ENCODE data around the gene TMEM87B. TPM values are rescaled to one million over a fixed set of nuclear protein-coding genes. Genes with fewer than 3 reads are reported as not detected.

TMEM87B gene
- polyA plus RNA-seq, 1 donor = 37.5 TPM

DNA sequence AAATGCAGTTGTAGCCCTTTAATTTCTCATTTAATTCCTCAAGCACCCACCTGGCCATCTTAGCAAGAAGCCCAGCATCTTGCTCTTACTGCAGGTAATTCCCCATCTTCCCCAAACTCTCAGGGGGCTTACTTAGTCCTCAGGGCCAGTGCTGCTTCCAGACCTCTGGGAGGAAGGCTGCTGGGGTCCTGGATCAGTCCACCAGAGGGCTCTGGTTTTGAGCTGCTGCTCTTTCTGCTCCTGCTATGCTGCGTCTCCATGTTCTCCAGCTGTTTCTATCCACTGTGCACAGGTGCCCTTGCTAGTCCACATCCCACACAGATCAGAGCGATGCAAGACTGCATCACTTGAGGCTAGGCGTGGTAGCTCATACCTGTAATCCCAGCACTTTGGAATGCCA is 34.5 kb upstream of the TMEM87B start:
- no peak overlapping the region for H3K4me3 ChIP-seq (ENCODE audit: low read length)
- H3K9me3 ChIP-seq (ENCODE audit: control insufficient read depth, low read depth, low read length) = no peaks in the 10 kb centered on the region
- H3K36me3 ChIP-seq (ENCODE audit: control insufficient read depth, insufficient read depth, low read length) = peaks cover 16% of the 10 kb centered on the region
- peak overlapping the region; percentile 81 for H3K27ac ChIP-seq (ENCODE audit: low read length)
- no peak for DNase-seq
- no CpG with 5 or more reads among the region's 3 CpGs for WGBS (ENCODE audit: insufficient coverage, low lambda C conversion rate)
- peaks cover 31% of the 10 kb centered on the region for H3K4me1 ChIP-seq (ENCODE audit: control insufficient read depth, insufficient read depth, low read length)
- H3K27me3 ChIP-seq (ENCODE audit: control insufficient read depth, insufficient read depth, low read length) = no peaks in the 10 kb centered on the region

DNA sequence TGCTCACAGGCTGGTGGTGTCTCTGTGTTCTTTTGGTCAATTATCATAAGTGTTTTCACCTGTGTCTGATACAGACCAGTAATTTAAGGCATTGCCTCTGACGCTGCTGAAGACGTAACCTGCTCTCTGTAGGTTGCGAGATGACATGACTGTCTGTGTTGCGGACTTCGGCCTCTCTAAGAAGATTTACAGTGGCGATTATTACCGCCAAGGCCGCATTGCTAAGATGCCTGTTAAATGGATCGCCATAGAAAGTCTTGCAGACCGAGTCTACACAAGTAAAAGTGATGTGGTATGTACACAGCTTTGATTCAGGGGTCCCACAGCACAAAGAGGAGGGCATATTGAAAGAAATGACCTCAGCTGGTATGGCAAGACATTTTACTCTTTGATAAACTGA is 33.8 kb upstream of the TMEM87B start:
- no peak overlapping the region for H3K4me3 ChIP-seq (ENCODE audit: low read length)
- peak; percentile 86 to 87 for DNase-seq
- 70% methylated on average over 2 of the region's 10 CpGs for WGBS (ENCODE audit: insufficient coverage, low lambda C conversion rate)

GRCh38 chr2:112021781-112022231 is 33.3 kb upstream of the TMEM87B start:
- no peak overlapping the region for H3K4me3 ChIP-seq (ENCODE audit: low read length)
- H3K9me3 ChIP-seq (ENCODE audit: control insufficient read depth, low read depth, low read length) = no peaks in the 10 kb centered on the region
- H3K4me1 ChIP-seq (ENCODE audit: control insufficient read depth, insufficient read depth, low read length) = peaks cover 31% of the 10 kb centered on the region
- peak; percentile 42 to 72 for DNase-seq
- H3K27ac ChIP-seq (ENCODE audit: low read length) = peak overlapping the region; percentile 72
- peaks cover 16% of the 10 kb centered on the region for H3K36me3 ChIP-seq (ENCODE audit: control insufficient read depth, insufficient read depth, low read length)
- no peaks in the 10 kb centered on the region for H3K27me3 ChIP-seq (ENCODE audit: control insufficient read depth, insufficient read depth, low read length)
- no CpG with 5 or more reads among the region's 8 CpGs for WGBS (ENCODE audit: insufficient coverage, low lambda C conversion rate)

More for the DNA sequence above, 33.8 kb upstream of the TMEM87B start:
- Histone ChIP-seq H3K27ac (ENCODE audit: low read length) (peak overlapping the region; percentile 81), H3K9me3 (ENCODE audit: control insufficient read depth, low read depth, low read length) (no peaks in the 10 kb centered on the region), H3K4me1 (ENCODE audit: control insufficient read depth, insufficient read depth, low read length) (peaks cover 31% of the 10 kb centered on the region), H3K27me3 (ENCODE audit: control insufficient read depth, insufficient read depth, low read length) (no peaks in the 10 kb centered on the region), H3K36me3 (ENCODE audit: control insufficient read depth, insufficient read depth, low read length) (peaks cover 16% of the 10 kb centered on the region)

DNA sequence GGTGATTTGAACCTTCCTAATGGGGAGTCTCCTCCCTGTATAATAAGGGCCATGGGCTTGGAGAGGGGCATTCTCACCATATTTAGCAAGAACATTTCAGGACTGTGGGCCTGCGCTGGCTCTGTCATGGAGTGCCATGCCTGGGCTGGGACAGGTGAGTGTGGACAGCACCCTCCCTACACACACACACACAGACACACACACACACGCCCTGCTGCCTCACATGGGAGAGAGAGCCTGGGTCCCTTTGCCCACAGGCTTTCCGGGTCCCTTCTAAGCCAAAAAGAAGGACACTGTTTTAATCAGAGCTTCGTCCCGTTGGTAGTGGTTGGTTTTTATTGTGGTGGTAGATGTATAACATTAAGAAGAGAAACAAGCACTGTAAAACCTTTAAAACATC is 31.4 kb upstream of the TMEM87B start:
- no CpG with 5 or more reads among the region's 5 CpGs for WGBS (ENCODE audit: insufficient coverage, low lambda C conversion rate)
- Histone ChIP-seq H3K4me3 (ENCODE audit: low read length) (no peak overlapping the region), H3K9me3 (ENCODE audit: control insufficient read depth, low read depth, low read length) (no peaks in the 10 kb centered on the region), H3K4me1 (ENCODE audit: control insufficient read depth, insufficient read depth, low read length) (peaks cover 31% of the 10 kb centered on the region), H3K27ac (ENCODE audit: low read length) (no peak overlapping the region), H3K36me3 (ENCODE audit: control insufficient read depth, insufficient read depth, low read length) (peaks cover 16% of the 10 kb centered on the region), H3K27me3 (ENCODE audit: control insufficient read depth, insufficient read depth, low read length) (no peaks in the 10 kb centered on the region)
- DNase-seq = no peak

DNA sequence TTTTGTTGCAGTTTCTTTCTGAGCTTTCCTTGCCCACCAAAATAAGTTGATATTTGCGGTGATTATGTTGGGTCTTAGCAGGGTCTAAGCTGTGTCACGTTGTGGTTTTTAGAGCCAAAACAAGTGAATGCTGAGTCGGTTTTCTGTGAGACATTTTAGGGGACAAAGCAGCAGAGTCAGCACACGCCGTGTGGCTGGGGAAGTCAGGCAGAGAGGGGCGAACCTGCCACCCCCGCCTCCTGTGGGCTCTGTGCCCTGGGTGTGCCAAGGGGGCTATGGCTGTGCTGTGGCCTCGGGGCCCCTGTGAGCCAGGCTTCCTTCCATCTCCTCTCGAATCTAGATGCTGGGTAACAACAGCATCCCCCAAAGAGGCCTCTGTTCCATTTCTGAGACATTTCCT is 30.8 kb upstream of the TMEM87B start:
- H3K4me3 ChIP-seq (ENCODE audit: low read length) = no peak overlapping the region
- H3K4me1 ChIP-seq (ENCODE audit: control insufficient read depth, insufficient read depth, low read length) = peaks cover 28% of the 10 kb centered on the region
- H3K9me3 ChIP-seq (ENCODE audit: control insufficient read depth, low read depth, low read length) = no peaks in the 10 kb centered on the region
- H3K36me3 ChIP-seq (ENCODE audit: control insufficient read depth, insufficient read depth, low read length) = peaks cover 16% of the 10 kb centered on the region
- no peaks in the 10 kb centered on the region for H3K27me3 ChIP-seq (ENCODE audit: control insufficient read depth, insufficient read depth, low read length)
- no CpG with 5 or more reads among the region's 9 CpGs for WGBS (ENCODE audit: insufficient coverage, low lambda C conversion rate)
- DNase-seq = no peak
- H3K27ac ChIP-seq (ENCODE audit: low read length) = no peak overlapping the region

DNA sequence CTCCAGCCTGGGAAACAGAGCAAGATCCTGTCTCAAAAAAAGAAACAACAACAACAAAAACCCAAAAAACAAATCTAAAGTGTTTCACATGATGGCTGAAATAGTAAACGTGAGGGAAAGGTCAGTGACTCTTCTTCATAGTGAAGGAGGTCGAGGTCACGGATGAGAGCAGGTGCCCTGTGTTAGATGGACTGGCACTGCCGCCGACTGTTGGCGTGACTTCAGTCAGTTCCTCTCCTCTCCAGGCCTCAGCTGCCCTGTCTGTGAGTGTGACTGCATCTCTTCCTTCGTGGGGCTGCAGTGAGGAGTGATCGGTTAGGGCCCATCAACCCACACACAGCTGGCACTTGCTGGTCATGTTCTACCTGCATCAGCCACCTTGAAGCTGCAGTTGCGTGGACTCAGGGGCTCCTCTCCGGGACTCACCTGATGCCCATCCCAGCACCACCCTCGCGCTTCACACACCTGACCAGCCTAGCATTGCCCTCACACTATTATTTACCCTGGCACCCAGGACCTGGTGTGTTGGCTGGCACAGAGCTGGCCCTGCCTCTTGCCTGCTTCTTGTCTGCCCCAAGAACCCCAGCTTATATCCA is 30.1 kb upstream of the TMEM87B start:
- peaks cover 22% of the 10 kb centered on the region for H3K4me1 ChIP-seq (ENCODE audit: control insufficient read depth, insufficient read depth, low read length)
- H3K4me3 ChIP-seq (ENCODE audit: low read length) = no peak overlapping the region
- DNase-seq = no peak
- no CpG with 5 or more reads among the region's 12 CpGs for WGBS (ENCODE audit: insufficient coverage, low lambda C conversion rate)
- H3K9me3 ChIP-seq (ENCODE audit: control insufficient read depth, low read depth, low read length) = no peaks in the 10 kb centered on the region
- H3K36me3 ChIP-seq (ENCODE audit: control insufficient read depth, insufficient read depth, low read length) = peaks cover 16% of the 10 kb centered on the region
- H3K27me3 ChIP-seq (ENCODE audit: control insufficient read depth, insufficient read depth, low read length) = no peaks in the 10 kb centered on the region
- H3K27ac ChIP-seq (ENCODE audit: low read length) = no peak overlapping the region

- no peak overlapping the region for H3K27ac ChIP-seq (ENCODE audit: low read length)
- H3K27me3 ChIP-seq (ENCODE audit: control insufficient read depth, insufficient read depth, low read length) = no peaks in the 10 kb centered on the region
- H3K4me1 ChIP-seq (ENCODE audit: control insufficient read depth, insufficient read depth, low read length) = peaks cover 11% of the 10 kb centered on the region
- H3K4me3 ChIP-seq (ENCODE audit: low read length) = no peak overlapping the region
- WGBS (ENCODE audit: insufficient coverage, low lambda C conversion rate) = 79% methylated on average over 4 of the region's 8 CpGs
- peaks cover 16% of the 10 kb centered on the region for H3K36me3 ChIP-seq (ENCODE audit: control insufficient read depth, insufficient read depth, low read length)
- DNase-seq = no peak
- H3K9me3 ChIP-seq (ENCODE audit: control insufficient read depth, low read depth, low read length) = no peaks in the 10 kb centered on the region
Measured at GRCh38 chr2:112026509-112026908, 28.6 kb upstream of the TMEM87B start.

- DNase-seq = no peak
- H3K4me1 ChIP-seq (ENCODE audit: control insufficient read depth, insufficient read depth, low read length) = peaks cover 12% of the 10 kb centered on the region
- no peak overlapping the region for H3K27ac ChIP-seq (ENCODE audit: low read length)
- H3K27me3 ChIP-seq (ENCODE audit: control insufficient read depth, insufficient read depth, low read length) = no peaks in the 10 kb centered on the region
- peaks cover 11% of the 10 kb centered on the region for H3K36me3 ChIP-seq (ENCODE audit: control insufficient read depth, insufficient read depth, low read length)
- WGBS (ENCODE audit: insufficient coverage, low lambda C conversion rate) = no CpG with 5 or more reads among the region's 3 CpGs
- no peak overlapping the region for H3K4me3 ChIP-seq (ENCODE audit: low read length)
- H3K9me3 ChIP-seq (ENCODE audit: control insufficient read depth, low read depth, low read length) = no peaks in the 10 kb centered on the region
Measured at GRCh38 chr2:112027767-112028166, 27.3 kb upstream of the TMEM87B start.

DNA sequence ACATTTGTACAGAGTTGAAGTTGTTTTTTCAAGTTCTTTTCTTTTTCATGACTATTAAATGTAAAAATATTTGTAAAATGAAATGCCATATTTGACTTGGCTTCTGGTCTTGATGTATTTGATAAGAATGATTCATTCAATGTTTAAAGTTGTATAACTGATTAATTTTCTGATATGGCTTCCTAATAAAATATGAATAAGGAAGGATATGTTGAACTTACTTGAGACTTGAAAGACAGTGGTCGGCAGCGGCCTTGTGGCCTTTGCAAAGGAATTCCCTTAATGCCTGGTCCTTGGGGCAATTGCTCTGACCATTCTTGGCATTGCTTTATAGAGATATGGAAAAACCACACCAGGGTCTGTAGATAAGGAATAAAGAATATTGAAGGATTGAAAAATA is 25.9 kb upstream of the TMEM87B start:
- no peak overlapping the region for H3K4me3 ChIP-seq (ENCODE audit: low read length)
- no peaks in the 10 kb centered on the region for H3K27me3 ChIP-seq (ENCODE audit: control insufficient read depth, insufficient read depth, low read length)
- H3K36me3 ChIP-seq (ENCODE audit: control insufficient read depth, insufficient read depth, low read length) = peaks cover 7% of the 10 kb centered on the region
- H3K4me1 ChIP-seq (ENCODE audit: control insufficient read depth, insufficient read depth, low read length) = peaks cover 15% of the 10 kb centered on the region
- no peak overlapping the region for H3K27ac ChIP-seq (ENCODE audit: low read length)
- DNase-seq = no peak
- no CpG with 5 or more reads among the region's 2 CpGs for WGBS (ENCODE audit: insufficient coverage, low lambda C conversion rate)
- no peaks in the 10 kb centered on the region for H3K9me3 ChIP-seq (ENCODE audit: control insufficient read depth, low read depth, low read length)

DNA sequence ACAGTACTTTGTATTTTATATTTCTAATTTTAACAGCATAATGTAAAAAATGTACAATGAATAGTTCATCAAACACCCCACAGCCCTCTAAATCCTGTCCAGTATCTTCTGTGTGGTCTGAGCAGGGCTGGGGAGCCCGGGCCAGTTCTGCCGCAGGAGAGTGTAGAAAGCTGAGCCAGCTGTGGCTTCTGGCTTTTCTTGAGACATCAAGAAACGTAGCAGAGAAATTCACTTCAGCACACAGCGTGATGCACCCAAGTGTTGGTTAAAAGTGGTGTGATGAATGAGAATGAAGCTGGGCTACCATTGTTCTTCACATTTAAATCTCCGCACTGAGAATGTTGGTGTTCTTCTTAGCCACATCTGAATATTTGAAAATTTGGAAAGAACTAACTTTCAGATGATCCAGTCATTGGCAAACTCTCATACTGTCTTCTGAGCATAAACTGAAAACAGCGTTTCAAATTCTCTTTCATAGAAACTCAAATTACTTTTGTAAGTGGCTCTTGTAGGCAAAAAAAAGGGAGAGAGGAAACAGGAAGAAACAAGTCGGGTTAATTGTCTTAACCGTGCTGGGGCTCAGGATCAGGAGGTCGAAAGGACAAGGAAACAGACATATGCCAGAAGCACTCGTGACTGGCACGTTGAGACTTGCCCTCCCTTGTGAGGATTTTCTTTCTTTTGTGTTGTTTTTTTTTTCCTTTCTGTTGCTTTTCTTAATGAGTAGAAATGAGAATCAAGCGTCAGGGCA is 23.4 kb upstream of the TMEM87B start:
- Histone ChIP-seq H3K27me3 (ENCODE audit: control insufficient read depth, insufficient read depth, low read length) (no peaks in the 10 kb centered on the region), H3K27ac (ENCODE audit: low read length) (peak overlapping the region; percentile 33), H3K4me1 (ENCODE audit: control insufficient read depth, insufficient read depth, low read length) (peaks cover 15% of the 10 kb centered on the region), H3K36me3 (ENCODE audit: control insufficient read depth, insufficient read depth, low read length) (no peaks in the 10 kb centered on the region), H3K4me3 (ENCODE audit: low read length) (no peak overlapping the region), H3K9me3 (ENCODE audit: control insufficient read depth, low read depth, low read length) (no peaks in the 10 kb centered on the region)
- 53% methylated on average over 3 of the region's 12 CpGs for WGBS (ENCODE audit: insufficient coverage, low lambda C conversion rate)
- DNase-seq = peak; percentile 66 to 85

GRCh38 chr2:112032224-112032586 is 22.9 kb upstream of the TMEM87B start:
- no CpG with 5 or more reads among the region's 4 CpGs for WGBS (ENCODE audit: insufficient coverage, low lambda C conversion rate)
- H3K4me3 ChIP-seq (ENCODE audit: low read length) = no peak overlapping the region
- no peaks in the 10 kb centered on the region for H3K36me3 ChIP-seq (ENCODE audit: control insufficient read depth, insufficient read depth, low read length)
- H3K27ac ChIP-seq (ENCODE audit: low read length) = peak overlapping the region; percentile 33
- H3K4me1 ChIP-seq (ENCODE audit: control insufficient read depth, insufficient read depth, low read length) = peaks cover 15% of the 10 kb centered on the region
- no peaks in the 10 kb centered on the region for H3K27me3 ChIP-seq (ENCODE audit: control insufficient read depth, insufficient read depth, low read length)
- H3K9me3 ChIP-seq (ENCODE audit: control insufficient read depth, low read depth, low read length) = no peaks in the 10 kb centered on the region
- no peak for DNase-seq
